GM12878 (cell line): Measurements from ENCODE around the gene PPP1R1B. TPM values are rescaled to one million over a fixed set of nuclear protein-coding genes. Genes with fewer than 3 reads are reported as not detected.
A peak's percentile ranks its signal among the peaks of the same experiment; 100 is the strongest.

ENCODE experiments used
- CBX3 ChIP-seq: fragments of 200-600 bp; sonication (generic); IDR thresholded peaks from 2 replicates; pipeline ENCODE4 v1.6.1; 2016; ENCODE audit warnings: low read depth, borderline replicate concordance
- CHD4 ChIP-seq: fragments of 200-600 bp; sonication (generic); IDR thresholded peaks from 2 replicates; pipeline ENCODE4 v1.6.1; 2016; ENCODE audit warnings: mild to moderate bottlenecking
- IKZF2 ChIP-seq, 2 experiments: fragments of 450-650 bp; IDR thresholded peaks; 2 replicates each; pipeline ENCODE4 v1.6.1; 2017; ENCODE audit warnings: mild to moderate bottlenecking in 2 of 2, moderate library complexity in 2 of 2
- MTA3 ChIP-seq: IDR thresholded peaks from 2 replicates; pipeline ENCODE4 v1.6.1; 2012; ENCODE audit warnings: low read length, inconsistent platforms, borderline replicate concordance
- PML ChIP-seq: IDR thresholded peaks from 2 replicates; pipeline ENCODE4 v1.6.1; 2012; ENCODE audit warnings: low read length, inconsistent platforms
- RAD51 ChIP-seq: fragments of 450-650 bp; IDR thresholded peaks from 2 replicates; pipeline ENCODE4 v1.6.1; 2016; ENCODE audit warnings: moderate library complexity, mild to moderate bottlenecking, inconsistent platforms
- SMAD5 ChIP-seq: IDR thresholded peaks from 2 replicates; pipeline ENCODE4 v1.6.1; 2016; ENCODE audit warnings: antibody characterized with exemption, low read depth
- SP1 ChIP-seq: IDR thresholded peaks from one replicate; pipeline ENCODE4 v1.6.1; 2011; ENCODE audit warnings: low read depth, low read length
- SPI1 ChIP-seq: IDR thresholded peaks from 2 replicates; pipeline ENCODE4 v1.6.1; 2011; ENCODE audit warnings: low read depth, mild to moderate bottlenecking, low read length, moderate library complexity, borderline replicate concordance; ENCODE audit not compliant: insufficient read depth
- STAT1 ChIP-seq: fragments of 450-650 bp; conservative IDR thresholded peaks from 2 replicates; pipeline ENCODE4 v1.6.1; 2014; ENCODE audit warnings: antibody characterized with exemption, mild to moderate bottlenecking
- TBL1XR1 ChIP-seq: IDR thresholded peaks from 2 replicates; pipeline ENCODE4 v1.6.1; 2012; ENCODE audit warnings: low read depth, low read length, improper control_type of control experiment
- WRNIP1 ChIP-seq: IDR thresholded peaks from 2 replicates; pipeline ENCODE4 v1.6.1; 2011; ENCODE audit warnings: low read depth, low read length, improper control_type of control experiment, borderline replicate concordance
- polyA plus RNA-seq, 11 experiments: library from polyadenylated mRNA; depleted of rRNA in 4 of 11; unstranded in 6 of 11; stranded (reverse) in 5 of 11; fragments of >200 nt; fragmentation: Nextera tagmentation in 4 of 11; fragmentation: Illumina TruSeq in 1 of 11; extraction: Ambion mirVana in 4 of 11; extraction: Trizol in 1 of 11; gene quantifications; 1 replicate in 1 of 11; 2 replicates in 10 of 11; pipeline versions ENCODE4 v1.2.1 to v1.2.3, GENCODE V29; 2011 to 2016; ENCODE audit warnings: inconsistent platforms in 2 of 11, missing spikeins in 2 of 11, low read depth in 1 of 11
- total RNA-seq, 4 experiments: library from RNA; depleted of rRNA in 3 of 4; stranded (reverse); fragments of >200 nt in 3 of 4; fragmentation: Illumina TruSeq in 1 of 4; extraction: Trizol in 1 of 4; gene quantifications; 2 replicates each; pipeline versions ENCODE4 v1.2.1 to v1.2.3, GENCODE V29; 2013 to 2021
- TF ChIP-seq, protein P1 (sequence below): fragments of 450-650 bp; IDR thresholded peaks from 2 replicates; pipeline ENCODE4 v1.6.1; 2017; ENCODE audit warnings: mild to moderate bottlenecking, moderate library complexity
- TF ChIP-seq, protein P2 (sequence below): IDR thresholded peaks from 2 replicates; pipeline ENCODE4 v1.6.1; 2012; ENCODE audit warnings: mild to moderate bottlenecking, low read depth, low read length
- TF ChIP-seq, protein P3 (sequence below): fragments of 450-650 bp; IDR thresholded peaks from 2 replicates; pipeline ENCODE4 v1.6.1; 2018; ENCODE audit warnings: mild to moderate bottlenecking, low read depth, moderate library complexity; ENCODE audit not compliant: partially characterized antibody
- TF ChIP-seq, protein P4 (sequence below): fragments of 450-650 bp; formaldehyde crosslinking; IDR thresholded peaks from 2 replicates; pipeline ENCODE4 v1.4.0; 2022; ENCODE audit warnings: mild to moderate bottlenecking, moderate library complexity

PPP1R1B gene
- total and polyA plus RNA-seq, 10 of the 15 experiments (the other 5 are each of a cell fraction or from before 2014, with no cell fraction given) = 0.08 TPM; not detected in 9

DNA sequence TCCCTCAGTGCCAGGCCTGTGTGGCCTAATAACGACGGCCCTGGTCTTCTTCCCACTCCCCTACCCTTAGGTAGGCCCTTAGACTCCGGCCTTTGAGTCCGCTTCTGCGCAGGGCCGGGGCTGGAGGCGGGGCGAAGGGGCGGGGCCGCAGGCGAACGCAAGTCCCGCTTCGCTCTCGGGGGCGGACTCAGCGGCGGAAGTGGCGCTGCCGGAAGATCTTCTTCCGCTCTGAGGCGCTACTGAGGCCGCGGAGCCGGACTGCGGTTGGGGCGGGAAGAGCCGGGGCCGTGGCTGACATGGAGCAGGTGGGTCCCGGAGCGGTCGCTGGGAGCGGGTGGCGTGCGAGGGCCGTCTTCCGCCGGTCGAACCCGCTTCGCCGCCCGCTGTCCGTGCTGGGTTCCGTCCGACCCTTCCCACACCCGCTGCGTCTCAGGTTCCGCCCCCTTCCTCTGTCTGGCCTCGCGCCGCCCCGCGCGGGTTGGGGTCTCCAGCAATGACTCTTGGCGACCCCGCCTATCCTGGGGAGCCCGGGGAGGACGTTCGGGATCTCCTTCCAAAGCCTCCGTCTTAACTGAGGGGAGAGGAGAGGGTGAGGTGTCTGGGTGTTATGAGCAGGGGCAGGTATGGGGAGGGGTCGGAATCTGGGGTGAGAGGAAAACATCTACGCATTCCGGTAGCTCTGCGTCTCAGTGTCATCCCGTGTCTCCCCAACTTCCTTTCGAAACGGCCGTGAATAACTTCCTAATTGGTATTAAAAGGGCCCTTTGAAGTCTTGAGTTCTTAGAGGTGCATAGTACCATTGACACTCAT, 10.4 kb downstream of the PPP1R1B start, which contains the start of gene STARD3 (continued):
- TF ChIP-seq, protein P1, sequence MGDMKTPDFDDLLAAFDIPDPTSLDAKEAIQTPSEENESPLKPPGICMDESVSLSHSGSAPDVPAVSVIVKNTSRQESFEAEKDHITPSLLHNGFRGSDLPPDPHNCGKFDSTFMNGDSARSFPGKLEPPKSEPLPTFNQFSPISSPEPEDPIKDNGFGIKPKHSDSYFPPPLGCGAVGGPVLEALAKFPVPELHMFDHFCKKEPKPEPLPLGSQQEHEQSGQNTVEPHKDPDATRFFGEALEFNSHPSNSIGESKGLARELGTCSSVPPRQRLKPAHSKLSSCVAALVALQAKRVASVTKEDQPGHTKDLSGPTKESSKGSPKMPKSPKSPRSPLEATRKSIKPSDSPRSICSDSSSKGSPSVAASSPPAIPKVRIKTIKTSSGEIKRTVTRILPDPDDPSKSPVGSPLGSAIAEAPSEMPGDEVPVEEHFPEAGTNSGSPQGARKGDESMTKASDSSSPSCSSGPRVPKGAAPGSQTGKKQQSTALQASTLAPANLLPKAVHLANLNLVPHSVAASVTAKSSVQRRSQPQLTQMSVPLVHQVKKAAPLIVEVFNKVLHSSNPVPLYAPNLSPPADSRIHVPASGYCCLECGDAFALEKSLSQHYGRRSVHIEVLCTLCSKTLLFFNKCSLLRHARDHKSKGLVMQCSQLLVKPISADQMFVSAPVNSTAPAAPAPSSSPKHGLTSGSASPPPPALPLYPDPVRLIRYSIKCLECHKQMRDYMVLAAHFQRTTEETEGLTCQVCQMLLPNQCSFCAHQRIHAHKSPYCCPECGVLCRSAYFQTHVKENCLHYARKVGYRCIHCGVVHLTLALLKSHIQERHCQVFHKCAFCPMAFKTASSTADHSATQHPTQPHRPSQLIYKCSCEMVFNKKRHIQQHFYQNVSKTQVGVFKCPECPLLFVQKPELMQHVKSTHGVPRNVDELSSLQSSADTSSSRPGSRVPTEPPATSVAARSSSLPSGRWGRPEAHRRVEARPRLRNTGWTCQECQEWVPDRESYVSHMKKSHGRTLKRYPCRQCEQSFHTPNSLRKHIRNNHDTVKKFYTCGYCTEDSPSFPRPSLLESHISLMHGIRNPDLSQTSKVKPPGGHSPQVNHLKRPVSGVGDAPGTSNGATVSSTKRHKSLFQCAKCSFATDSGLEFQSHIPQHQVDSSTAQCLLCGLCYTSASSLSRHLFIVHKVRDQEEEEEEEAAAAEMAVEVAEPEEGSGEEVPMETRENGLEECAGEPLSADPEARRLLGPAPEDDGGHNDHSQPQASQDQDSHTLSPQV = no peak
- no peak for TF ChIP-seq SMAD5
- no peak for TF ChIP-seq MTA3
- TF ChIP-seq STAT1 = 0 out of 2 replicates have a peak, but pooled peaks have one; percentile 31
- 0 out of 4 replicates have a peak, but pooled peaks have one; percentile 16 to 53 for TF ChIP-seq IKZF2 (IDR thresholded peaks at IDR 0.05)
- TF ChIP-seq SP1 = peak; percentile 45
- TF ChIP-seq, protein P2, sequence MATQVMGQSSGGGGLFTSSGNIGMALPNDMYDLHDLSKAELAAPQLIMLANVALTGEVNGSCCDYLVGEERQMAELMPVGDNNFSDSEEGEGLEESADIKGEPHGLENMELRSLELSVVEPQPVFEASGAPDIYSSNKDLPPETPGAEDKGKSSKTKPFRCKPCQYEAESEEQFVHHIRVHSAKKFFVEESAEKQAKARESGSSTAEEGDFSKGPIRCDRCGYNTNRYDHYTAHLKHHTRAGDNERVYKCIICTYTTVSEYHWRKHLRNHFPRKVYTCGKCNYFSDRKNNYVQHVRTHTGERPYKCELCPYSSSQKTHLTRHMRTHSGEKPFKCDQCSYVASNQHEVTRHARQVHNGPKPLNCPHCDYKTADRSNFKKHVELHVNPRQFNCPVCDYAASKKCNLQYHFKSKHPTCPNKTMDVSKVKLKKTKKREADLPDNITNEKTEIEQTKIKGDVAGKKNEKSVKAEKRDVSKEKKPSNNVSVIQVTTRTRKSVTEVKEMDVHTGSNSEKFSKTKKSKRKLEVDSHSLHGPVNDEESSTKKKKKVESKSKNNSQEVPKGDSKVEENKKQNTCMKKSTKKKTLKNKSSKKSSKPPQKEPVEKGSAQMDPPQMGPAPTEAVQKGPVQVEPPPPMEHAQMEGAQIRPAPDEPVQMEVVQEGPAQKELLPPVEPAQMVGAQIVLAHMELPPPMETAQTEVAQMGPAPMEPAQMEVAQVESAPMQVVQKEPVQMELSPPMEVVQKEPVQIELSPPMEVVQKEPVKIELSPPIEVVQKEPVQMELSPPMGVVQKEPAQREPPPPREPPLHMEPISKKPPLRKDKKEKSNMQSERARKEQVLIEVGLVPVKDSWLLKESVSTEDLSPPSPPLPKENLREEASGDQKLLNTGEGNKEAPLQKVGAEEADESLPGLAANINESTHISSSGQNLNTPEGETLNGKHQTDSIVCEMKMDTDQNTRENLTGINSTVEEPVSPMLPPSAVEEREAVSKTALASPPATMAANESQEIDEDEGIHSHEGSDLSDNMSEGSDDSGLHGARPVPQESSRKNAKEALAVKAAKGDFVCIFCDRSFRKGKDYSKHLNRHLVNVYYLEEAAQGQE = 0 out of 2 replicates have a peak, but pooled peaks have one; percentile 34
- TF ChIP-seq TBL1XR1 = no peak
- no peak for TF ChIP-seq RAD51
- no peak for TF ChIP-seq CBX3
- TF ChIP-seq, protein P3, sequence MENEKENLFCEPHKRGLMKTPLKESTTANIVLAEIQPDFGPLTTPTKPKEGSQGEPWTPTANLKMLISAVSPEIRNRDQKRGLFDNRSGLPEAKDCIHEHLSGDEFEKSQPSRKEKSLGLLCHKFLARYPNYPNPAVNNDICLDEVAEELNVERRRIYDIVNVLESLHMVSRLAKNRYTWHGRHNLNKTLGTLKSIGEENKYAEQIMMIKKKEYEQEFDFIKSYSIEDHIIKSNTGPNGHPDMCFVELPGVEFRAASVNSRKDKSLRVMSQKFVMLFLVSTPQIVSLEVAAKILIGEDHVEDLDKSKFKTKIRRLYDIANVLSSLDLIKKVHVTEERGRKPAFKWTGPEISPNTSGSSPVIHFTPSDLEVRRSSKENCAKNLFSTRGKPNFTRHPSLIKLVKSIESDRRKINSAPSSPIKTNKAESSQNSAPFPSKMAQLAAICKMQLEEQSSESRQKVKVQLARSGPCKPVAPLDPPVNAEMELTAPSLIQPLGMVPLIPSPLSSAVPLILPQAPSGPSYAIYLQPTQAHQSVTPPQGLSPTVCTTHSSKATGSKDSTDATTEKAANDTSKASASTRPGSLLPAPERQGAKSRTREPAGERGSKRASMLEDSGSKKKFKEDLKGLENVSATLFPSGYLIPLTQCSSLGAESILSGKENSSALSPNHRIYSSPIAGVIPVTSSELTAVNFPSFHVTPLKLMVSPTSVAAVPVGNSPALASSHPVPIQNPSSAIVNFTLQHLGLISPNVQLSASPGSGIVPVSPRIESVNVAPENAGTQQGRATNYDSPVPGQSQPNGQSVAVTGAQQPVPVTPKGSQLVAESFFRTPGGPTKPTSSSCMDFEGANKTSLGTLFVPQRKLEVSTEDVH = no peak
- TF ChIP-seq WRNIP1 = no peak
- TF ChIP-seq, protein P4, sequence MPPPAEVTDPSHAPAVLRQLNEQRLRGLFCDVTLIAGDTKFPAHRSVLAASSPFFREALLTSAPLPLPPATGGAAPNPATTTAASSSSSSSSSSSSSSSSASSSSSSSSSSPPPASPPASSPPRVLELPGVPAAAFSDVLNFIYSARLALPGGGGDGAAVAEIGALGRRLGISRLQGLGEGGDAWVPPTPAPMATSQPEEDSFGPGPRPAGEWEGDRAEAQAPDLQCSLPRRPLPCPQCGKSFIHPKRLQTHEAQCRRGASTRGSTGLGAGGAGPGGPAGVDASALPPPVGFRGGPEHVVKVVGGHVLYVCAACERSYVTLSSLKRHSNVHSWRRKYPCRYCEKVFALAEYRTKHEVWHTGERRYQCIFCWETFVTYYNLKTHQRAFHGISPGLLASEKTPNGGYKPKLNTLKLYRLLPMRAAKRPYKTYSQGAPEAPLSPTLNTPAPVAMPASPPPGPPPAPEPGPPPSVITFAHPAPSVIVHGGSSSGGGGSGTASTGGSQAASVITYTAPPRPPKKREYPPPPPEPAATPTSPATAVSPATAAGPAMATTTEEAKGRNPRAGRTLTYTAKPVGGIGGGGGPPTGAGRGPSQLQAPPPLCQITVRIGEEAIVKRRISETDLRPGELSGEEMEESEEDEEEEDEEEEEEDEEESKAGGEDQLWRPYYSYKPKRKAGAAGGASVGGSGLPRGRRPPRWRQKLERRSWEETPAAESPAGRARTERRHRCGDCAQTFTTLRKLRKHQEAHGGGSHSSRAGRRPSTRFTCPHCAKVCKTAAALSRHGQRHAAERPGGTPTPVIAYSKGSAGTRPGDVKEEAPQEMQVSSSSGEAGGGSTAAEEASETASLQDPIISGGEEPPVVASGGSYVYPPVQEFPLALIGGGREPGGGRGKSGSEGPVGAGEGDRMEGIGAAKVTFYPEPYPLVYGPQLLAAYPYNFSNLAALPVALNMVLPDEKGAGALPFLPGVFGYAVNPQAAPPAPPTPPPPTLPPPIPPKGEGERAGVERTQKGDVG (CRISPR knock-in tag) = no peak
- TF ChIP-seq CHD4 = no peak
- no peak for TF ChIP-seq PML
- 0 out of 2 replicates have a peak, but pooled peaks have one; percentile 23 for TF ChIP-seq SPI1
